ENCODE results near the gene NREP.
"Not testable (repeated sequence)": the region's sequence is repeated elsewhere in the genome, so short reads cannot be mapped to it uniquely, and the experiment has no call there.

NREP gene

GRCh38 chr5:111739416-111739815 lies 17.6 kb downstream of the NREP start:
- no peak for DNase-seq (ENCODE audit: low read depth)

GRCh38 chr5:111738118-111738517 lies 18.9 kb downstream of the NREP start:
- DNase-seq (ENCODE audit: low read depth), result no peak

GRCh38 chr5:111737716-111738115 lies 19.3 kb downstream of the NREP start:
- DNase-seq (ENCODE audit: low read depth), result no peak

GRCh38 chr5:111735583-111736270 lies 21.3 kb downstream of the NREP start:
- no peak for DNase-seq (ENCODE audit: low read depth)

GRCh38 chr5:111734597-111734996 lies 22.4 kb downstream of the NREP start:
- no peak for DNase-seq (ENCODE audit: low read depth)

- no peak for DNase-seq (ENCODE audit: low read depth)
Observed at GRCh38 chr5:111734013-111734412, 23.0 kb downstream of the NREP start.

DNA sequence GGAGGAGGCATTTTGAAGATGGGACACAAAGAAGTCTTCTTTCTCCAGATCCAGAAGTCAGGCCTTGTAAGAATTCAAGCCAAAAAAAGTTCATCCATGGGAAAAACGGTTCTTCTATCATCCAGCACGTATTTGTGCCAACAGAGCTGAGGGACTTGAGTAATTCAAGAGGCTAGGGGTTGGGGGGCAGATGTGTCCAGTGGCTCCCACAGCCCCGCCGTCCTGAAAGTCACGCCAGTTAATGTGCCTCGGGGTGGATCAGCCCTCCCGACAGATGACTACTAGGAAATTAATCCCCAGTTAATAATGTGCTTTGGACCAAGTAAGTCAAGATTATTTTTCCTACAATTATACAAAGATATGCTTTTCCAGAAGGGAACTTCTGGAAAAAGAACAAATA lies 23.4 kb downstream of the NREP start:
- DNase-seq (ENCODE audit: low read depth), result no peak

DNA sequence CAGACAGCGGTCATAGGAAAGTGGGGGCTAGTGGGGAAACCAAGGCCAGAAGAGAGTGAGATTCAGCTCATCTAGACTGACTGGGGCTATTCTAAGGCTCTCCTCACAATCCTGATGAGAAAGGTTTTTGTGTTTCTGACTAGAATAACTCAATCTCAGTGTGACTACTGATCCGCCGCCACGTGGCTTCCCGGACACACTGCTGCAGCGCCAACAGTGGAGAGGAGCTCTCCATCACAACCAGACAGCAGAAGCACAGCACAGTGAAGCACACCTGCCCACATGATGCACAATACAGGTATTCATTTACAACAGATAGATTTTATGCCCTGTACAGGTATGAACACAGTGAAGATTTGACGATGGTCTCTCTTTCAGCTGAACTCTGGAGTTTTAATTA lies 25.4 kb downstream of the NREP start:
- no peak for DNase-seq (ENCODE audit: low read depth)

DNA sequence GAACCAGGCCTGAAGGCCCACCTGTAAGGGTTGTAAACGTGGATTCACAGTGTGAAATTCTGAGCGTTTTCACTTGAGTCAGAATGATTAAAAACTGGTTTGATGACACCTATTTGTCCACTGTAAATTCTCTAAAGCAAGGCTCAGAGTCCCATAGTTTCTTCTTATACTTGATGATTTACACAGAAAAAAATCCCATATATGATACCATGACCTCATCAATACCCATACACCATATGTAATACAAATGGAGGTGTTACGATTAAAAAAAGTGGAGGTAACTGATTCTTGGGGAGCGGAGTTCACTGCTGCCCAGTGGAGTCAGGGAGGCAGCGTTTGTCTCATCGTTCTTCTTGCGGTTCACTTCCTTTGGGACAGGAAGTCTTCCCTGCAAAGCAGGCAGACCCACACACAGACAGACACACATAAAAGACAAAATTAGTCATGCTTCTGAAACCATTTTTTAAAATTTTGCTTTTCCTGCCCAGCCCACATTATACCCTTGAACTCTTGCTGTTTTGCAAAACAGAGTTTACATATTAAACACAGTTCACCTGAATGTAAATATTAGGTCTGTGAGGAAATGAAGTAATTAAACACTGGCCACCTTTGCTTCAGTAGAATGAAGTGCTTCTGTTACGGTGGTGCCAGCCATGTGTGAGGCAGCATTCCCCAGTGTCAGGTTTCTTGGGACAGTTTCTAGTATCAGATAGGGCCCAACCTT lies 26.2 kb downstream of the NREP start:
- DNase-seq (ENCODE audit: low read depth), result no peak

DNA sequence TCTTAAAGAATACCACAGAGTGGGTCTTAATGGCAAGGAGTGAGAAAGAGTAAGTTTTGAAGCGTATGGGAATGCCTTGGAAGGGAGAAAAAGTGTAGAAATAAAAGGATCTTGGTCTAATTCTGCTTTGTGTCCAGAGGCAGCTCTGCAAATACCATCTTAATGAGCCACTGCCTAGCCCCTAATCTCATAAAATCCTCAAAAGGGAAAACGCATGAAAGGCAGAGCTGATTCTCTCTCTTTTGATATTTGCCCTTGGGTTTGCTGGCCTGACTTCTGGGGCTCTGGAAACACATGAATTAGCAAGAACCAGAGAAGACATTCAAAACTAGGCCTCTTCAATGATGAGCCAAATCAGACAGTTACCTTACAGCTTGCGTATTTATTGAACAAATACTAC lies 28.1 kb downstream of the NREP start:
- no peak for DNase-seq (ENCODE audit: low read depth)

GRCh38 chr5:111726986-111727385 lies 30.0 kb downstream of the NREP start:
- DNase-seq (ENCODE audit: low read depth), result no peak

DNA sequence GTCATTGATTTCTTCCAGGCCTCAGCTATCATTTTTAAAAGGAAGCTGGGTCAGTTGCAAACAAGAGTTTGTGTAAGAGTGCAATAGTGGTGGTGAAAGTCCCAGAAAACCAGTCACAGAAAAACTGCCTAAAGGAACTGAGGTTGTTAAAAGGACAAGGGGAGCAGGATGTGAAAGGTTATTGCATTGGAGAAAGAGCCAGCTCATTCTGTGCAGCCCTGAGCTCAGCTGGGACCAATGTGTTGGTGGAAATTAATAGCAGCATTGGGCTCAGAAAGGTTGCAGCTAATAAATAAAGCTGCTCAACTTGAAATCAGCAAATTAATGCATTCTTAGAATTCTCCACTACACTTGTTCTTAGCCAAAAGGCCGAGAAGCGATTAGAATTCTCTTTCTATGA lies 34.9 kb downstream of the NREP start:
- DNase-seq (ENCODE audit: low read depth), result no peak

GRCh38 chr5:111720333-111720890 lies 36.6 kb downstream of the NREP start:
- no peak for DNase-seq (ENCODE audit: low read depth)

GRCh38 chr5:111719773-111720172 lies 37.2 kb downstream of the NREP start:
- no peak for DNase-seq (ENCODE audit: low read depth)

DNA sequence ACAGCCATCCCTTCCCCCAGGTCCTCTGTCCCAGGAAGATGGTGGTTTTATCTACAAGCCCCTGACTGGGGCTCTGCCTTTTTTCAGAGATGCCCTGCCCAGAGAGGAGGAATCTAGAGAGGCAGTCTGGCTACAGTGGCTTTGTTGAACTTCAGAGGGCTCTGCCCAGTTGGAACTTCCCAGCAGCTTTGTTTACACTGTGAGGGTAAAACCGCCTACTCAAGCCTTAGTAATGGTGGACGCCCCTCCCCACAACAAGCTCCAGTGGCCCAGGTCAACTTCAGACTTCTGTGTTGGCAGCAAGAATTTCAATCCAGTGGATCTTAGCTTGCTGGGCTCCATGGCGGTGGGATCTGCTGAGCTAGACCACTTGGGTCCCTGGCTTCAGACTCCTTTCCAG lies 40.2 kb downstream of the NREP start:
- not testable (repeated sequence) for DNase-seq (ENCODE audit: low read depth)

- no peak for DNase-seq (ENCODE audit: low read depth)
Observed at GRCh38 chr5:111707630-111708164, 49.3 kb downstream of the NREP start.

- DNase-seq (ENCODE audit: low read depth), result no peak
Observed at GRCh38 chr5:111706345-111706744, 50.6 kb downstream of the NREP start.

- no peak for DNase-seq (ENCODE audit: low read depth)
Observed at GRCh38 chr5:111704452-111705085, 52.4 kb downstream of the NREP start.

- no peak for DNase-seq (ENCODE audit: low read depth)
Observed at GRCh38 chr5:111703662-111704061, 53.3 kb downstream of the NREP start.

- no peak for DNase-seq (ENCODE audit: low read depth)
Observed at GRCh38 chr5:111699976-111700375, 57.0 kb downstream of the NREP start.

- DNase-seq (ENCODE audit: low read depth), result no peak
Observed at GRCh38 chr5:111699324-111699723, 57.7 kb downstream of the NREP start.

GRCh38 chr5:111697881-111698757 lies 58.9 kb downstream of the NREP start:
- DNase-seq (ENCODE audit: low read depth), result no peak
